ENCODE results near the gene KCNJ12. TPM values are rescaled to one million over a fixed set of nuclear protein-coding genes. Genes with fewer than 3 reads are reported as not detected.

Gene KCNJ12
- total RNA-seq, 1 experiment from 2014 or later = 2.3 TPM

- TF ChIP-seq USF2 (CRISPR knock-in tag; IDR thresholded peaks at IDR 0.05) (peak; percentile 55), MYBL2 (CRISPR knock-in tag; IDR thresholded peaks at IDR 0.05) (0 out of 2 replicates have a peak, but pooled peaks have one; percentile 53), SOX15 (CRISPR knock-in tag; IDR thresholded peaks at IDR 0.05) (no peak), IRF2 (CRISPR knock-in tag; IDR thresholded peaks at IDR 0.05; ENCODE audit: borderline replicate concordance, low read depth) (no peak), ZNF263 (CRISPR knock-in tag; IDR thresholded peaks at IDR 0.05; ENCODE audit: low read depth) (0 out of 2 replicates have a peak, but pooled peaks have one; percentile 36), ETV6 (CRISPR knock-in tag; IDR thresholded peaks at IDR 0.05) (peak; percentile 93), CREB1 (CRISPR knock-in tag; IDR thresholded peaks at IDR 0.05) (peak; percentile 83; the same call in 1 of the 2 replicates), E2F5 (CRISPR knock-in tag; IDR thresholded peaks at IDR 0.05) (peak; percentile 60; the same call in 1 of the 2 replicates), ZNF121 (CRISPR knock-in tag; IDR thresholded peaks at IDR 0.05) (no peak), TEAD1 (CRISPR knock-in tag; IDR thresholded peaks at IDR 0.05) (peak; percentile 89), ZNF317 (CRISPR knock-in tag; IDR thresholded peaks at IDR 0.05; ENCODE audit: borderline replicate concordance, low read depth) (no peak), NR2C2 (CRISPR knock-in tag; IDR thresholded peaks at IDR 0.05) (no peak), ZBTB21 (CRISPR knock-in tag; IDR thresholded peaks at IDR 0.05; ENCODE audit: borderline replicate concordance) (0 out of 2 replicates have a peak, but pooled peaks have one; percentile 68), ZNF396 (CRISPR knock-in tag; IDR thresholded peaks at IDR 0.05; ENCODE audit: borderline replicate concordance) (no peak), HMGXB4 (CRISPR knock-in tag; IDR thresholded peaks at IDR 0.05) (no peak), AFF4 (CRISPR knock-in tag; IDR thresholded peaks at IDR 0.05; ENCODE audit: borderline replicate concordance) (no peak), E2F4 (CRISPR knock-in tag; IDR thresholded peaks at IDR 0.05; ENCODE audit: borderline replicate concordance, low read depth) (0 out of 2 replicates have a peak, but pooled peaks have one; percentile 38), ARID4B (CRISPR knock-in tag; IDR thresholded peaks at IDR 0.05; ENCODE audit: borderline replicate concordance) (peak; percentile 79; the same call in 1 of the 2 replicates), FOXP1 (CRISPR knock-in tag; IDR thresholded peaks at IDR 0.05; ENCODE audit: borderline replicate concordance) (peak; percentile 91), RELA (CRISPR knock-in tag; IDR thresholded peaks at IDR 0.05; ENCODE audit: borderline replicate concordance) (peak; percentile 66; the same call in 1 of the 2 replicates), OVOL2 (CRISPR knock-in tag; IDR thresholded peaks at IDR 0.05; ENCODE audit: borderline replicate concordance) (no peak)
Measured at GRCh38 chr17:21452377-21453143, 76.4 kb downstream of the KCNJ12 start (continued).
